Calu3 (cell line): ENCODE measurements around the gene SRXN1. TPM values are rescaled to one million over a fixed set of nuclear protein-coding genes. Genes with fewer than 3 reads are reported as not detected.

Experiments
- BruUV-seq: library from RNA; stranded (reverse); fragments of 400-500 nt; replicated peaks from 2 replicates; lab custom pipeline; 2021; lab: Mats Ljungman, UMichigan
- CTCF ChIA-PET: fragments of 300-600 bp; sonication (Branson Sonifier 250); formaldehyde crosslinking; loops from one replicate; lab custom pipeline; 2022; ENCODE audit warnings: antibody characterized with exemption; lab: Charles Lee
- DNase-seq: peaks from one replicate; pipeline ENCODE4 v3.0.0; 2022
- H3K27ac Mint-ChIP-seq: one replicate; pipeline ENCODE4 v1.8.0; 2022; ENCODE audit warnings: mixed read lengths; ENCODE audit not compliant: unreplicated experiment
- H3K27me3 Mint-ChIP-seq: one replicate; pipeline ENCODE4 v1.8.0; 2022; ENCODE audit warnings: mixed read lengths; ENCODE audit not compliant: unreplicated experiment
- H3K36me3 Mint-ChIP-seq: one replicate; pipeline ENCODE4 v1.8.0; 2022; ENCODE audit warnings: mild to moderate bottlenecking, moderate library complexity, mixed read lengths; ENCODE audit not compliant: insufficient read depth, unreplicated experiment
- H3K4me1 Mint-ChIP-seq: one replicate; pipeline ENCODE4 v1.8.0; 2022; ENCODE audit warnings: mild to moderate bottlenecking, low read depth, mixed read lengths; ENCODE audit not compliant: unreplicated experiment
- H3K4me3 Mint-ChIP-seq: one replicate; pipeline ENCODE4 v1.8.0; 2022; ENCODE audit warnings: mild to moderate bottlenecking, low read depth, moderate library complexity, mixed read lengths; ENCODE audit not compliant: unreplicated experiment
- H3K9me3 Mint-ChIP-seq: one replicate; pipeline ENCODE4 v1.8.0; 2022; ENCODE audit warnings: low read depth, mixed read lengths; ENCODE audit not compliant: unreplicated experiment
- CTCF ChIP-seq: fragments of 200-600 bp; IDR thresholded peaks from one replicate; pipeline ENCODE4 v1.8.0; 2022; ENCODE audit warnings: antibody characterized with exemption; ENCODE audit not compliant: unreplicated experiment
- intact Hi-C: fragments of 100-400 bp; cut with micrococcal nuclease; formaldehyde crosslinking; loops from one replicate; pipeline ENCODE4 v1.10.0; 2022; ENCODE audit not compliant: unreplicated experiment
- total RNA-seq: library from RNA; stranded (reverse); gene quantifications from 2 replicates; pipeline ENCODE4 v1.2.3, GENCODE V29; 2022

Gene SRXN1
- total RNA-seq, 1 experiment from 2014 or later = 17.4 TPM

- Mint-ChIP-seq H3K36me3 (peaks cover 5% of the 10 kb centered on the region), H3K27me3 (peaks cover 34% of the 10 kb centered on the region), H3K27ac (no peak overlapping the region), H3K9me3 (no peaks in the 10 kb centered on the region), H3K4me3 (no peak overlapping the region), H3K4me1 (no peaks in the 10 kb centered on the region)
- no peak for DNase-seq
- CTCF ChIA-PET = no interaction called here
- TF ChIP-seq CTCF = no peak
- intact Hi-C loops = no loop called here
- BruUV-seq = no TSS peak
Measured at GRCh38 chr20:658202-658601, 5.2 kb upstream of the SRXN1 start.

- peaks cover 24% of the 10 kb centered on the region for H3K27me3 Mint-ChIP-seq
- intact Hi-C loops = no loop called here
- no peak overlapping the region for H3K4me3 Mint-ChIP-seq
- no TSS peak for BruUV-seq
- peaks cover 18% of the 10 kb centered on the region for H3K36me3 Mint-ChIP-seq
- TF ChIP-seq CTCF = no peak
- CTCF ChIA-PET = no interaction called here
- DNase-seq = no peak
- H3K9me3 Mint-ChIP-seq = no peaks in the 10 kb centered on the region
- H3K4me1 Mint-ChIP-seq = peaks cover 14% of the 10 kb centered on the region
- no peak overlapping the region for H3K27ac Mint-ChIP-seq
Measured at GRCh38 chr20:655726-656624, 3.0 kb upstream of the SRXN1 start.

GRCh38 chr20:654417-654750, 1.4 kb upstream of the SRXN1 start:
- CTCF ChIA-PET = no interaction called here
- Mint-ChIP-seq H3K4me3 (peak overlapping the region; percentile 83), H3K4me1 (peaks cover 17% of the 10 kb centered on the region), H3K9me3 (no peaks in the 10 kb centered on the region), H3K27me3 (peaks cover 24% of the 10 kb centered on the region), H3K27ac (no peak overlapping the region), H3K36me3 (peaks cover 29% of the 10 kb centered on the region)
- TF ChIP-seq CTCF = no peak
- DNase-seq = no peak
- intact Hi-C loops = loop anchor here (5.0 kb wide), 1 partner anchor 83 kb away; no protein-coding TSS in a partner anchor
- no TSS peak for BruUV-seq

- Mint-ChIP-seq H3K9me3 (no peaks in the 10 kb centered on the region), H3K36me3 (peaks cover 29% of the 10 kb centered on the region), H3K4me1 (peaks cover 17% of the 10 kb centered on the region), H3K27me3 (peaks cover 19% of the 10 kb centered on the region), H3K4me3 (peak overlapping the region; percentile 83), H3K27ac (no peak overlapping the region)
- CTCF ChIA-PET = no interaction called here
- intact Hi-C loops = loop anchor here (5.0 kb wide), 1 partner anchor 83 kb away; no protein-coding TSS in a partner anchor
- TF ChIP-seq CTCF = no peak
- BruUV-seq = TSS peak; percentile 91
- DNase-seq = no peak
Measured at GRCh38 chr20:653590-654416, 803 bp upstream of the SRXN1 start.
